Testis (tissue), 3 donors: Measurements from ENCODE around the gene SPATC1L. TPM values are rescaled to one million over a fixed set of nuclear protein-coding genes. Genes with fewer than 3 reads are reported as not detected.
A peak's percentile ranks its signal among the peaks of the same experiment; 100 is the strongest.

ENCODE experiments used
- DNase-seq: peaks from one replicate; pipeline ENCODE4 v3.0.0-alpha.2; 2019
- H3K27ac ChIP-seq, 2 donors: fragments of 200-600 bp; sonication (generic); one replicate each; pipeline ENCODE4 v1.5.1; 2019
- H3K27me3 ChIP-seq: fragments of 200-600 bp; sonication (generic); one replicate; pipeline ENCODE4 v1.5.1; 2019
- H3K36me3 ChIP-seq: fragments of 200-600 bp; sonication (generic); one replicate; pipeline ENCODE4 v1.5.1; 2017; ENCODE audit warnings: low read depth; ENCODE audit errors: missing control alignments
- H3K4me1 ChIP-seq: fragments of 200-600 bp; sonication (generic); one replicate; pipeline ENCODE4 v1.5.1; 2019
- H3K4me3 ChIP-seq, 2 donors: fragments of 200-600 bp; sonication (generic); one replicate each; pipeline ENCODE4 v1.5.1; 2017 to 2019
- H3K9me3 ChIP-seq: fragments of 200-600 bp; sonication (generic); one replicate; pipeline ENCODE4 v1.5.1; 2017
- CTCF ChIP-seq, 3 experiments: fragments of 450-650 bp in 2 of 3; fragments of 200-600 bp in 1 of 3; sonication (generic) in 1 of 3; IDR thresholded peaks; one replicate each; pipeline ENCODE4 v1.5.1; 2016 to 2019; ENCODE audit warnings: antibody characterized with exemption in 3 of 3, mild to moderate bottlenecking in 2 of 3, moderate library complexity in 1 of 3
- POLR2A ChIP-seq: fragments of 450-650 bp; IDR thresholded peaks from one replicate; pipeline ENCODE4 v1.6.1; 2017; ENCODE audit warnings: antibody characterized with exemption, mild to moderate bottlenecking, moderate library complexity
- WGBS, 2 donors: methylation state at CpG; one replicate each; pipeline ENCODE4 v1.1.5; 2018; 5-methylcytosine and 5-hydroxymethylcytosine counted together
- intact Hi-C: fragments of 100-400 bp; cut with DNase I; formaldehyde crosslinking; loops from one replicate; pipeline ENCODE4 v1.15.1; 2023; ENCODE audit warnings: low total_unique reads
- polyA plus RNA-seq: library from polyadenylated mRNA; stranded (reverse); fragments of 350-450 nt; fragmentation: Illumina TruSeq; extraction: RNeasy Lipid Tissue Mini Kit (QIAGEN cat#74804); gene quantifications from one replicate; pipeline ENCODE4 v1.2.3, GENCODE V29; 2014; ENCODE audit warnings: low read depth, low replicate concordance; ENCODE audit not compliant: insufficient read depth
- total RNA-seq, 2 donors: library from RNA; depleted of rRNA; stranded (reverse); fragments of >200 nt; gene quantifications; one replicate each; pipeline ENCODE4 v1.2.3, GENCODE V29; 2016

The SPATC1L gene
- total and polyA plus RNA-seq, 3 donors from 2014 or later, result 55.4 to 96.1 (median 75.6) TPM

DNA sequence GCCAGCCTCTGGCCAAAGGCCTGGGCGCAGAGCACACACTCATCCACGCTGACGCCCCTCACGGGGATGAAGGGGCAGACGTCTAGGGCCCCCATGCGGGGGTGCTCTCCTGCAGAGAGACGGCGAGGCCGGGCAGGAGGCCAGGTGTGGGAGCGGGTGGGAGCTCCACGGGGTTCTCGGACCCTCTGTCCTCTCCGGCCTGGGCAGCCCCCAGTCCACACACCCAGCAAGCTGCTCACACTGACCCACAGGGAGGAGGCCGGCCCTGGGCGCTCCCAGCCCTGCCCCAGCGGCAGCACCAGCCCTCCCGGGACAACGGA lies 31.4 kb downstream of the SPATC1L start:
- intact Hi-C loops, result no loop called here
- no peak for DNase-seq
- WGBS, 2 donors, result 52 to 74% methylated on average over 7 to 18 of the region's 18 CpGs
- Histone ChIP-seq H3K36me3 (no peaks in the 10 kb centered on the region), H3K27ac (peak overlapping the region; percentile 84 to 88), H3K4me1 (peaks cover 26% of the 10 kb centered on the region), H3K9me3 (no peaks in the 10 kb centered on the region), H3K27me3 (no peaks in the 10 kb centered on the region), H3K4me3 (no peak overlapping the region)
- TF ChIP-seq CTCF (IDR thresholded peaks at IDR 0.05) (no peak), POLR2A (no peak)

DNA sequence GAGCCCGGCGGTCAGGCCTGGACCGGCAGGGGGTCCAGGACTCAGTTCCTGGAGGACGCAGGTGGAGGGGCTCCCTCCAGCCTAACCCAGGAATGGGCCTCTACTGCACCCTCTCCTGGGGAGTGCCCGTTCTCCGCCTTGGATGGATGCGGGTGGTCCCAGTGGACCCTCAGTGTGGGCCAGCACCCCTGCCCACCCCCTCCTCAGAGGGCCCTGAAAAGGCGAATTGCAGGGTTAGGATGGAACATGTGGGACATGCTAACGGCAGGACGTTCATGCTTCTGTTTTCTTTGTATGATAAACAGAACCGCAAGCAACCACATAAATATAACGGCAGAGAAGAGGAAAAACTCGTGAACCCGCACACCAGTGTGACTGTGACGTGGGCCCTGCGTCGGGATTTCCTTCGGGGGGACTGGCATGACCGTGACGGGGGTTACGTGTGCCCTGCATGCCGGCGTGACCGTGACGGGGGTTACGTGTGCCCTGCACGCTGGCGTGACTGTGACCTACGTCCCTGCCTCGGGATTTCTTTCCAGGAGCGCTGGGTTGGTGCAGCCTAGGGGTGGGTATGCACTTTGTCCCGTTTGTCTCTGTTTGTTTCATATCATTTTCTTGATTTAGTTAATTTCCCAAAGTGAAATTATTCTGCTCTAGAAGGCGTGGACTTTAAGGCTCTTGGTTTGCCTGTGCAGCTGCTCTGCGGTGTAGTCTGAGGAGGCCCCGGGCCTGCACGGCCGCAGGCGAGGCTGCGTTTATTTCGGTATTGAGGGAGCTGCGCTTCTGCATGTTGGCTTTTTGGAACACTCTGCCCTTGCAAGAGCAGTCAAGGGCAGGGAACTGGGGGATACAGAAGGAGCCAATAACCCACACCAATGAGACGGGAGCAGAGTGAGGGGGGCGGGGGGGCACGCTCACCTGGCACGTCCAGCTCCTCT lies 32.0 kb downstream of the SPATC1L start:
- WGBS, 2 donors, result 74 to 79% methylated on average over 42 to 45 of the region's 45 CpGs
- Histone ChIP-seq H3K9me3 (no peaks in the 10 kb centered on the region), H3K27ac (peak overlapping the region; percentile 84 to 88), H3K36me3 (no peaks in the 10 kb centered on the region), H3K4me1 (peaks cover 26% of the 10 kb centered on the region), H3K27me3 (no peaks in the 10 kb centered on the region), H3K4me3 (no peak overlapping the region)
- DNase-seq, result peak; percentile 26
- TF ChIP-seq CTCF (IDR thresholded peaks at IDR 0.05), result no peak
- no peak for TF ChIP-seq POLR2A
- intact Hi-C loops, result no loop called here

DNA sequence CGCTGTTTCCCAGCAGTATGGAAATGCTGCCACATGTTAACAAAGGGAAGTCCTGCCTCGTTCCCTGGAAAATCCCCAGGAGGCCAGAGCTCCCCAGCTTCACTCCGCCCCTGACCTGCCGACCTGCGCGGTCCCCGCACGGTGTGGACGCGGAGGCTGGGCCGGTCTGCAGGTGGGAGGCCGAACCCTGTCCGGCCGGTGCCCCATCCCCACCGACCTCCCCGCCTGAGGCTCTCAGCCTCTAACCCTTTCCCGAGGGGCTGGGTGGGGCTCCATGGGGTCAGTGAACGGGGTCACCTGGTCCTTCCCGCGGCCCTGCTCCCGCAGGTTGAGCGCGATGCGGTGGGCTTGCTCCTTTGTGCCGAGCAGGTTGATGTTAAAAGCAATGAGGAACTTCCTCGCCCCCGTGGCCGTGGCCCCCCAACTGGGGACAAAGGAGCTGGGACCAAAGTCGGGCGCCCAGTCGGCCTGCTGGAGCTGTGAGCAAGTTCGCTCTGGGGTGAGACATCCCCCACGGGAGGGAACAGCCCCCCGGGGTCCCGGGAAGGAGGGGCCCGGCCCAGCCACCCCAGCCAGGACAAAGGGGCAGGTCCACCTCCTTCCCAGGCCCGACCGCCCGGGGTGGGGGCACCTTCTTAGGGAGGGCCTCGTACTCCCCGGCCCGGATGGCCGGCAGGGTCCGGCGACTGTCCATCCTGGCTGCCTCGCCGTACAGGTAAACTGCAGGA lies 32.8 kb downstream of the SPATC1L start:
- no peak overlapping the region for H3K27ac ChIP-seq
- H3K9me3 ChIP-seq, result no peaks in the 10 kb centered on the region
- intact Hi-C loops, result no loop called here
- no peak for TF ChIP-seq POLR2A
- TF ChIP-seq CTCF (IDR thresholded peaks at IDR 0.05), result no peak
- peaks cover 26% of the 10 kb centered on the region for H3K4me1 ChIP-seq
- H3K27me3 ChIP-seq, result no peaks in the 10 kb centered on the region
- WGBS, 2 donors, result 89 to 92% methylated on average over 25 to 41 of the region's 47 CpGs
- peak; percentile 10 for DNase-seq
- H3K4me3 ChIP-seq, result no peak overlapping the region
- H3K36me3 ChIP-seq, result no peaks in the 10 kb centered on the region

- no peak overlapping the region for H3K27ac ChIP-seq
- WGBS, 2 donors, result 92% methylated on average over 17 to 24 of the region's 24 CpGs
- no peaks in the 10 kb centered on the region for H3K9me3 ChIP-seq
- no peaks in the 10 kb centered on the region for H3K36me3 ChIP-seq
- H3K4me1 ChIP-seq, result peaks cover 19% of the 10 kb centered on the region
- TF ChIP-seq CTCF (IDR thresholded peaks at IDR 0.05), result no peak
- no peak for TF ChIP-seq POLR2A
- no peaks in the 10 kb centered on the region for H3K27me3 ChIP-seq
- intact Hi-C loops, result no loop called here
- no peak overlapping the region for H3K4me3 ChIP-seq
- DNase-seq, result peak; percentile 11
These were observed 33.7 kb downstream of the SPATC1L start for GRCh38 chr21:46150491-46151121.
